H54 (cell line): Measurements from ENCODE around the gene ATP6V1G1.
A peak's percentile ranks its signal among the peaks of the same experiment; 100 is the strongest.
"Not testable (repeated sequence)": the region's sequence is repeated elsewhere in the genome, so short reads cannot be mapped to it uniquely, and the experiment has no call there.

ENCODE experiments used
- DNase-seq: peaks from one replicate; pipeline ENCODE4 v3.0.0; 2011; ENCODE audit warnings: low spot score, mixed read lengths; ENCODE audit not compliant: insufficient read length
- FAIRE-seq: peaks from 3 replicates; lab custom pipeline; 2011; peaks lifted over from hg19 to GRCh38; lab: Jason Lieb, UNC
- POLR2A ChIP-seq: IDR thresholded peaks from 2 replicates; pipeline ENCODE4 v1.6.1; 2011; ENCODE audit warnings: low read depth, mild to moderate bottlenecking, low read length

Gene ATP6V1G1

DNA sequence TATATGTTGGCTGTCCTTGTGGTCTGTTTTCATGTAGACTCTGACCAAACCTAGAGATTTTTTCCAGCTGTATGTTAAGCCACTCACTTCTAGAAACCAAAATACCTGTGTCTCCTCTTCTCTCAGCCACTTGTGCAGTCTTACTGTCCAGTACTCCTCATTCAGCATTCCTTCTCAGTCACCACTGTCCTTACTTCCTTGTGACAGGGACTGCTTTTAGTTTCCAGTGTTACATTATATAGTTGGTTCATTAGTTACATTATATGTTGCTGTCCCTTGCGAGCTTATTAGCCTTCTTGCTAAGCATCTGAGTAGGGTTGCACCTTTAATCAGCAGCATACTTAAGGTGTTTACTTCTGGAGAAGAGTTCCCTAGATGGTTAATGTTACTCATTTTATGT, 4.3 kb downstream of the ATP6V1G1 start:
- FAIRE-seq (no peak), DNase-seq (no peak)
- TF ChIP-seq POLR2A = no peak

DNA sequence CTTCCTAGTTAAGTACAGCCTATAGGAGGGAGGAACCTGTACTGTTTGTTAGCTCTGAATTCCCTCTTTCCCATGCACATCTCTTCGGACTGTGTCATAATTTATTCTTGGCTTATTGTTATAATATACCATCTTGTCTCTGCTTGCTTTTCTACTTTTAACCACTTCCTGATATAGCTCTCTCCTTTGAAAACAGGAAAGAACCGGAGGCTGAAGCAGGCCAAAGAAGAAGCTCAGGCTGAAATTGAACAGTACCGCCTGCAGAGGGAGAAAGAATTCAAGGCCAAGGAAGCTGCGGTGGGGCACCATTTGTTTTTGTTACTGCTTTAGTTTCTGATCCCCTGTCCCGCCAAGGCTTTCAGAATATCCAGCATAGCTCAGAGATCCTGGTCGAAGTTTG, 4.8 kb downstream of the ATP6V1G1 start:
- FAIRE-seq (no peak), DNase-seq (no peak)
- TF ChIP-seq POLR2A = no peak

DNA sequence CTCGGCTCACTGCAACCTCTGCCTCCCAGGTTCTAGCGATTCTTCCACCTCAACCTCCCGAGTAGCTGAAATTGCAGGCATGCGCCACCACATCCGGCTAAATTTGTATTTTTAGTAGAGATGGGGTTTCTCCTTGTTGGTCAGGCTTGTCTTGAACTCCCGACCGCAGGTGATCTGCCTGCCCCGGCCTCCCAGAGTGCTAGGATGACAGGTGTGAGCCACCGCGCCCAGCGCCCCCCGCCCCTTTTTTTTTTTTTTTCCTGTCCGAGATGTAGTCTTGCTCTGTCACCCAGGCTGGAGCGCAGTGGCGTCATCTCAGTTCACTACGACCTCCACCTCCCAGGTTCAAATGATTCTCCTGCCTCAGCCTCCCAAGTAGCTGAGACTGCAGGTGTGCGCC, 6.6 kb downstream of the ATP6V1G1 start:
- FAIRE-seq (no peak), DNase-seq (no peak)
- TF ChIP-seq POLR2A = no peak

DNA sequence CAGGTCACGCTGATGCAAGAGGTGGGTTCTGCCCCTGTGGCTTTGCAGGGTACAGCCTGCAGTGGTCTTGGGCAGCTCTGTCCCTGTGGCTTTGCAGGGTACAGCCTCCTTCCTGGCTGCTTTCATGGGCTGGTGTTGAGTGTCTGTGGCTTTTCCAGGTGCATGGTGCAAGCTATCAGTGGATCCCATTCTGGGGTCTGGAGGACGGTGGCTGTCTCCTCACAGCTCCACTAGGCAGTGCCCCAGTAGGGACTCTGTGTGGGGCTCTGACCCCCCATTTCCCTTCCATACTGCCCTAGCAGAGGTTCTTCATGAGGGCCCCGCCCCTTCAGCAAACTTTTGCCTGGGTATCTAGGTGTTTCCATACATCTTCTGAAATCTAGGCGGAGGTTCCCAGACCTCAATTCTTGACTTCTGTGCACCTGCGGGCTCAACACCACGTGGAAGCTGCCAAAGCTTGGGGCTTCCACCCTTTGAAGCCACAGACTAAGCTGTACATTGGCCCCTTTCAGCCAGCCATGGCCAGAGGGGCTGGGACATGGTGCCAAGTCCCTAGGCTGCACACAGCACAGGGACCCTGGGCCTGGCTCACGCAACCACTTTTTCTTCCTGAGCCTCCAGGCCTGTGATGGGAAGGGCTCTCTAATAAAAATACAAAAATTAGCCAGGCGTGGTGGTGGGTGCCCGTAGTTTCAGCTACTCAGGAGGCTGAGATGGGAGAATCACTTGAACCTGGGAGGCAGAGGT, 13.1 kb downstream of the ATP6V1G1 start:
- not testable (repeated sequence) for FAIRE-seq, DNase-seq

DNA sequence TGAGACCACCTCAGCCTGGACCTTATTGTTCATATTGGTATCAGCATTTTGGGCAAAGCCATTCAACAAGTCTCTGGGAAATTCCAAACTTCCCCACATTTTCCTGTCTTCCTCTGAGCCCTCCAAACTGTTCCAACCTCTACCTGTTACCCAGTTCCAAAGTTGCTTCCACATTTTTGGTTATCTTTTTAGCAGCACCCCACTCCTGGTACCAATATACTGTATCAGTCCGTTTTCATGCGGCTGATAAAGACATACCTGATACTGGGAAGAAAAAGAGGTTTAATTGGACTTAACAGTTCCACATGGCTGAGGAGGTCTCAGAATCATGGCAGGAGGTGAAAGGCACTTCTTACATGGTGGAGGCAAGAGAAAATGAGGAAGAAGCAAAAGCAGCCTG, 14.2 kb downstream of the ATP6V1G1 start:
- not testable (repeated sequence) for FAIRE-seq

DNA sequence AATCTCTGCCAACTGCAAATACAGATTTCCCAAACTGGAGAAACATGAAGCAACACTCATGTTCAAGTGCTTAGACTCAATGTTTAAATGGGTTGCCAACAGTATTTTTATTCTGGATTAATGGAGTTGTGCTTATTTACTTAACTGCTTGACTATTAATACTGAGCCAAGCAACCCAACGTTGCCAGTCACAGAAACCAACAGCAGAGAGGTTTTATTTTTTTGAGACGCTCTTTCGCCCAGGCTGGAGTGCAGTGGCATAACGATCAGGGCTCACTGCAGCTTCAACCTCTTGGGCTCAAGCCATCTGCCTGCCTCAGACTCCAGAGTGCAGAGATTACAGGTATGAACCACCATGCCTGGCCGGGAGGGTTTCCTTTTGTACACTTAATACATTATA, 15.1 kb downstream of the ATP6V1G1 start:
- FAIRE-seq = no peak
- DNase-seq = no peak
- TF ChIP-seq POLR2A = no peak

More for the DNA sequence above, 14.2 kb downstream of the ATP6V1G1 start:
- not testable (repeated sequence) for DNase-seq

DNA sequence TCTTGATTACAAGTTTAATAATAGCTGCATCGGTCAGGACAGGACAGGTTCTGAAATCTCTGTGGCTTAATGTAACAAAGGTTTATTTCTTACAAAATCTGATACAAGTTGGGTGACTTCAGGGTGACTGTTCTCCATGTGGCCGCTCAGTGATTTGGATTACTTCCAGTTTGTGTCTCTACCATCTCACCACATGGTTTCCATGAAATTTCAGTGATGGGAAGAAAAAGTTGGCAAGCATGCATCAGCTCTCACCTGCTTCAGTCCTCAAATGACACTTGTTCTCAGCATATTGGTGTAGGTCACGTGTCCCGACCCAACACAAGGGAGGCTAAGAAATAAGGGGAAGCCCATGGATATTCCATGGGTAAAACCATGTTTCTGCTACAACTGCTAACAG, 15.7 kb downstream of the ATP6V1G1 start:
- FAIRE-seq (no peak), DNase-seq (no peak)
- no peak for TF ChIP-seq POLR2A

DNA sequence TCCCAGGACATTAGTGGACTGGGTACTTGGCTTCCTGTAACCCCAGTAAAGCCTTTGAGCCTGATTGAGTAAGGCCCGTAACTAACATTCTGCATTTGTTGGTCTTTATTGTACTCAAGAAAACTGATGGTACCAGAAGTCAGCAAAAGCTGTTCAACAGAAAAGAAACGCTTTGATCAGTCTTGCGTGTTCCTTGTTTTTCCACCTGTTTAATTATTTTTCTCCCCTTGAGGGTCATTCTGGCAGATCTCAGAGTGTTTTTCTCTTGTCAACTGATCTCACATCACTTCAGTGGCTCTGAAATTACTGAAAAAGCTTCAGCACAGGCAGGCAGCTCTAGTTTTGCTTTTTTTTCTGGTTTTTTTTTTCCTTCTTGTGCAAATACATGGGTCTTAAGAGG, 17.4 kb downstream of the ATP6V1G1 start:
- no peak for TF ChIP-seq POLR2A
- FAIRE-seq (no peak), DNase-seq (no peak)

DNA sequence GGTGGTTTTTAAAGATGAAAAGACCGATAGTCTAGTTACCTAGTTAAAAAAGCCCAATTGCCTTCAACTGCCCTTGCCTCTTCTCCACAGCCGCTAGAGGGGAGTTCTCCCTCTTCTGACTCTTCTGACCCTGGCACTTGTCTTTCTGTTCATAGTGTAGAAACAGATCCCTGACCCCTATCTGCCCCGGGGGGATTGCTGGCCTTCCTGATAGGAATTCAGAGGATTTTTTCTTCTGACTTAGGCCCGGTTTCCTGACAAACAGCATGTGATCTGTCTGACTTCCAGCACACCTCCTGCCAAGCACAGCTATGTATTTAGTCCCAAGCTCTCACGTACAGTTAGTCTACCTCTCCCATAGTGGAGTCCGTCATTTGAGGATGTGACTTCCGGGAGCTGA, 18.5 kb downstream of the ATP6V1G1 start:
- DNase-seq (no peak), FAIRE-seq (no peak)
- no peak for TF ChIP-seq POLR2A

DNA sequence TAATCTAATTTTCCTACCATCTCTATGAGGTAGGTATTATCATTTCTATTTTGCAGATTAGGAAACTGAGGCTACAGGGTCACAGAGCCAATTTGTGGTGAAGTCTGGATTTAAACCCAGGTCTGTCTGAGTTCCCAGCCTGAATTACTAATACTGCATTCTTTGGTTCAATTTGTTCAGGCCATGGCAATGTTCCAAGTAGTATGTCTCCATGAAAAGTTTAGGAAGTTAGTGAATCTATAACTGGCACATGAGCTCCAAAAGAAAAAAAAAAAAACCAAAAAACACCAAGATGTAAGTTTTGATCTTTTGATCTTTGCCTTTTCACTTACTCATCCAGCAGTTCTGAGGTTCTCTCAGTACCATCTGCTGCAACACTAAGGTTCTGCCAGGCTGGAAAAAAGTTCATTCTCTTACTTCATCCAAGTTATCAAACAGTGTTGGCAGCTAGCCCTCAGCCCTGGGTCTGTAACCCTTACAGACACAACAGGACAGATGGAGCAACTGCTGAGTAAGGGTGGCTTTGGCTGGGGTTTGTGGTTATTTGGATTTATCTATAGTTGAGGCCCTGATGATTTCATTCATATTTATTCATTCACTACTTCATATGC, 19.1 kb downstream of the ATP6V1G1 start:
- DNase-seq = no peak

DNA sequence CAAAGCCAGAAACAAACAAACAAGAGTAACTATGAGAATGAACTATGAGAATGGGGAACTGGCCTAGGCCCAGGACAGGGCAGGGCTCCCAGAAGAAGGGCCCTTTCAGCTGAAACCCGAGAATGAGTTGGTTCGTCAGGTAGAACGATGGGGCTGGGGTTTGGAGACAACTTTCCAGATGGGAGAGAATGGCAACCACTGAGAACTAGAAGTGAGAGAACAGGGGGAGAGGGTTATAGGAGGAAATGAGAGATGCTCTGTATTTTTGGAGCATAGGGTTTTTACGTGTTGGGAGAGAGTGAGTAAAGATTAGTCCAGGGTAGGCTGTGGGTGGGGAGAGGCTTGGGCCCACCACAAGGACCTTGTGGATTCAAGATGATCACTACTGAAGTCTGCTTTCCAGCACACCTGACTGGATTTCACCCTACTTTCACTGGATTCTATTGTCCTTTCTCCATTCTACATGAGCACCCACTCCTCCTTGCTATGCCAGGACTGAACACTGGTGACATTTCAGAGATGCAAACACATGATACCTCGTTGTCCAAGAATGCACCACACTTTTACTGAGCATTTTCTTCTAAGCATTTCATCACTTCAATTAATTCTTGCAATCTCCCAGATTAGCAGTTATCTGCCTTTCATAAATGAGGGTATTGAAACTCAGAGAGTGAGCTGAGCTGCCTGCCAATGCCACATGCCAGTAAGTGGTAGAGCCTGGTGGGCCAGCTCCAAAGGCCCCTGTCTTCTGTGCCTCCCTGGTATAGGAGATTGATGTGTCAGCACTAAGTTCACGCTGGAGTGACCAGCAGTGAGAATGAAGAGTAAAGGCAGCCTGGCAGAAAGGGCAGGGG, 20.3 kb downstream of the ATP6V1G1 start:
- FAIRE-seq = no peak
- TF ChIP-seq POLR2A = no peak
- DNase-seq = no peak

More for the DNA sequence above, 19.1 kb downstream of the ATP6V1G1 start:
- TF ChIP-seq POLR2A = no peak
- peak; percentile 55 for FAIRE-seq

DNA sequence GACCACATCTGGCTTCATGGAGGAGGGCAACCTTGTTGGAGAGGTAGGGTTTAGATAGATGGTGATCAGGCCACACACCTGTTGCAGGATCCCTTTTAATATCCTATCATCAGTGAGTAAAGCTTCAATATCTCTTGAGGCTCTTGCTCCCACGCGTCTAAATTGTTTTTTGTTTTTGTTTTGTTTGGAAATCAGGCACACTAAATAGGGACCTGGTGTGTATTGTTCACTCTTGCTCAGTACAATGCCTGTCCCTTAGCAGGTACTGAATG, 20.9 kb downstream of the ATP6V1G1 start:
- TF ChIP-seq POLR2A = no peak
- no peak for FAIRE-seq

DNA sequence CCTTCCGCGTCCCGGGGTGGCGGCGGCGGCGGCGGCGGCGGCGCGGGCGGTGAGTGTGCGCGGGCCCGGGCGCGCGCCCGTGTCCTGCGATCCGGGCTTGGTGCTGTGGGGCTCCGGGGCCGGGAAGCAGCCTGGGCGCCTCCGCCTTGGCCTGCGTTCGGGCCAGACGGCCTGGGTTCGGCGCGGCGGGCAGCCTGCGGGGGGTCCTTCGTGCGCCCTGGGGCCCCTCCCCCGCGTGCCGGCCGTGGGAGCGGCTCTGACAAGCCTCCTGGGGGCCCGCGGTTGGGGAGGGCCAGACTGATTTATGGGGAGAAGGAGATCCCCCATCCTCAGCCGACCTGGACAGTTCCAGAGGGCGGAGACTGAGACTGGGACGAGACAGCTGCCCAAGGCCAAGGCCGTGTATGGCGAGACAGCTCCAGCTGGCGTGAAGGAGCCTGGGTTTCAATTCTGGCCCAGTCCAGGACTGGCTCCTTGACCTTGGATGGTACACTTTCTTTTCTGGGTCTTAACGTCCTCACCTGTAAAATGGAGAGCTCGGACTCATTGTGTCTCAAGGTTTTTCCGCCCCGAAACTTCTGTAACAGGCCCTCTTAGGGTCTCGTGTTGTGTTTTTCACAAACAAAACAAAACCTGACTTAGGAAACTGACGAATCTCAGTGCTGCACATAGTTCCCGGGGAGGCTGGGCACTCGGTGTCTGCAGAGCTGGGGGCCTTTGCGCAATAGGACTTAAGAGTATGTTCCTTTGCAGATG, 24.1 kb downstream of the ATP6V1G1 start:
- TF ChIP-seq POLR2A = peak; percentile 13; the same call in 1 of the 2 replicates
- DNase-seq (peak; percentile 66), FAIRE-seq (no peak)

More for the DNA sequence above, 20.9 kb downstream of the ATP6V1G1 start:
- no peak for DNase-seq
